ENCODE results near the gene FGG. TPM values are rescaled to one million over a fixed set of nuclear protein-coding genes. Genes with fewer than 3 reads are reported as not detected.

Gene FGG
- total RNA-seq, 1 donor from 2014 or later = not detected

DNA sequence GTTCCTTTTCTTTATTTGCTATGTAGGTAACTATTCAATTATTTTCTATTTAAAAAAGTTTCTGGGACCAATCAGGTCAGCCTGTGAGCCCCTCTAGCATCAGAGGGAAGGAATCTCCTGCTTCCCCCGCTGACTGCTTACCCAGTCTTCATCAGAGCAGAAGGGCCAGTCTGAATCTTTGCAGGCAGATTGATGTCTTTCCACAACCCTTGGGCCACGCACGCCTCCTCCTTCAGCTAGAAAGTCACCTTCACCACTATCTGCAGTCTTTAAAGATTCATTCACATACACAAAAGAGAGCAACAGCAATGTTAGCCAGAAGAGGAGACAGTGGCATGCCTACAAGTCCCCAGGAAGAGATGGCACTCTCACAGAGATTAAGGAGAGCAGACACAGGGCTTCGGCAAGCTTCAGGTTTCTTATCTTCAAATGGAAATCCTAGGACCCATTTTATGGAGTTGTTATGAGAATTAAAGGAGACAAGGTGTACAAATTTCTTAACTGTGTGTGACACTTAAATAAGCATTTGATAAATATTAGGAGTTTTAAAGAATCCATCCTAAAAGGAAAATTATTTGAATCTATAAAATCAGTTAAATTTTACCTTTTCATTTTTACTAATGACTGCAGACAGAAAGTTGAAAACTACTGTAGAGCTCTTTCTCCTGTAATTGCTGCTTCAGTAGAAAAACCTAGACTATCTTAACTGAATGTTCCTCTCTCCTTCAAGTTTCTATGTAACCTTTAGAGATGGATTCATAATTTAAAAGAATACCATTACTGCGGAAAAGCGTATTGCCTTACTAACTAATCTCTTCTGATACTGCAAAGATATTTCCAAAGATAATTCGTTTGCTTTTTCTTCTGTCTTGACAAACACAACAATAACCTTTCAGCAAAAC is 22.9 kb downstream of the FGG start:
- H3K4me1 Mint-ChIP-seq (ENCODE audit: low read depth) = no peaks in the 10 kb centered on the region
- H3K27ac Mint-ChIP-seq = no peak overlapping the region
- intact Hi-C loops (cut with micrococcal nuclease) = no loop called here

DNA sequence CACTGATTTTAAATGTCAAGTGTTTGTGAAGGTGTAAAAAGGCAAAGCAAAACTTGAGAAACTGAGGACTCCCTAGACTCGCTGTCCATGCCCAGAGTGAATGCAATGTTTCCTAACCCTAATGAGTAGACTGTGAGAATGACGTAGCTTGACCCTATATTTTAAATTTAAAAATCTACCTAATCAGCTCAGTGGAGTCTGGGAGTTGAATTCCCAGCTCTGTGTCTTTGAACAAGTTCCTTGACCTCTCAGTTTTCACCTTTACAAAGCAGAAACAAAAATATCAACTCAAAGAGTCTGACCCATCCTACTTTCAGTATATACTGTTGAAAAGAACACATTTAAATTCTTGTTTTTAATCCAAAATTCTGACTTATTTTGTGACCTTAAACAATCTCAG is 24.3 kb downstream of the FGG start:
- no peak overlapping the region for H3K4me3 Mint-ChIP-seq (ENCODE audit: low read depth)
- no peak for DNase-seq (ENCODE audit: low spot score)
- no peaks in the 10 kb centered on the region for H3K4me1 Mint-ChIP-seq (ENCODE audit: low read depth)
- H3K27me3 Mint-ChIP-seq (ENCODE audit: low read depth) = peaks cover 2% of the 10 kb centered on the region
- H3K9me3 Mint-ChIP-seq = no peaks in the 10 kb centered on the region
- no peaks in the 10 kb centered on the region for H3K36me3 Mint-ChIP-seq (ENCODE audit: low read depth)
- no peak overlapping the region for H3K27ac Mint-ChIP-seq
- intact Hi-C loops (cut with micrococcal nuclease) = no loop called here

More for the DNA sequence above, 22.9 kb downstream of the FGG start:
- no peak for DNase-seq (ENCODE audit: low spot score)
- H3K4me3 Mint-ChIP-seq (ENCODE audit: low read depth) = no peak overlapping the region
- H3K9me3 Mint-ChIP-seq = no peaks in the 10 kb centered on the region
- H3K36me3 Mint-ChIP-seq (ENCODE audit: low read depth) = no peaks in the 10 kb centered on the region
- H3K27me3 Mint-ChIP-seq (ENCODE audit: low read depth) = peaks cover 2% of the 10 kb centered on the region

- Mint-ChIP-seq H3K27ac (no peak overlapping the region), H3K4me3 (ENCODE audit: low read depth) (no peak overlapping the region), H3K9me3 (no peaks in the 10 kb centered on the region), H3K27me3 (ENCODE audit: low read depth) (peaks cover 5% of the 10 kb centered on the region), H3K4me1 (ENCODE audit: low read depth) (no peaks in the 10 kb centered on the region), H3K36me3 (ENCODE audit: low read depth) (no peaks in the 10 kb centered on the region)
- no peak for DNase-seq (ENCODE audit: low spot score)
- intact Hi-C loops (cut with micrococcal nuclease) = no loop called here
Observed at GRCh38 chr4:154586296-154587033, 26.0 kb downstream of the FGG start.

GRCh38 chr4:154585369-154586018 is 27.0 kb downstream of the FGG start:
- Mint-ChIP-seq H3K27ac (no peak overlapping the region), H3K4me1 (ENCODE audit: low read depth) (no peaks in the 10 kb centered on the region), H3K36me3 (ENCODE audit: low read depth) (no peaks in the 10 kb centered on the region), H3K27me3 (ENCODE audit: low read depth) (peaks cover 5% of the 10 kb centered on the region), H3K4me3 (ENCODE audit: low read depth) (no peak overlapping the region), H3K9me3 (no peaks in the 10 kb centered on the region)
- DNase-seq (ENCODE audit: low spot score) = no peak
- intact Hi-C loops (cut with micrococcal nuclease) = no loop called here

DNA sequence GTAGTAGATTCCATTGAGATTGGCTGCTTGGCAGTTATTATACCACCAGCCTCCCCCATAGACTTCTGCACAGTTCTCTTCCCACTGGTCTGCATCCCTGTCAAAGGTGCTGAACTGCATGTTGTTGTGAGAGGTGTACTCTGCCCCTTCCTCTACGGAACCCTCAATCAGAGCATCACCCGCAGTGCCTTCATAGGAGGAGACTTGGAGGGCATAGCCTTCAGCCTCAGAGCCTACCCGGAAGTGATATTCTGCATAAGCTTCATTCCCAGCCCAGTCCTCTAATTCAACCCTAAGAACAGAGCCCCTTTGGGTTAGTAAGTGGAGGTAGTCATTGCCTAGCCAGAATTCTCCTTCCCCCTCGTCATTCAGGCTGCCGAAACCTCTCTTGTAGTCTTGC is 28.2 kb downstream of the FGG start:
- H3K9me3 Mint-ChIP-seq = no peaks in the 10 kb centered on the region

DNA sequence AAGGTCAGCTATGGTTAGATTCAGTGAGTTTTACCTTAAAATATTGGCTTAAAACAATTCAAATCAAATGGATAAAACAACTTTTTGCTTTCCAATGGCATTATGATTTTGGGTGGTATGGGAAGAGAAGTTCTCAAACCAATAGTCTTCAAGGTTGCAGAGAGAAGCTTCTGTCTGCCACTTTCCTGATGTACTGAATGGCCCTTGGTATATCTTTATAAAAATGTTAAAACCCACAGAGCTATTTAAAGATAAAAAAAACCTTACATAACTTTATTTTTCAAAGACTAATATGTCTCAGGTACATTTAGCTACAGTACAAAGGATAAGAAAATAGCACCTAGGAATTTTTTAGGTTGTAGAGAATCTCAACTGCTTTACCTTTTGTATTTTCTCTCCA is 28.8 kb downstream of the FGG start:
- no peak for DNase-seq (ENCODE audit: low spot score)
- intact Hi-C loops (cut with micrococcal nuclease) = no loop called here
- Mint-ChIP-seq H3K36me3 (ENCODE audit: low read depth) (no peaks in the 10 kb centered on the region), H3K9me3 (no peaks in the 10 kb centered on the region), H3K4me1 (ENCODE audit: low read depth) (no peaks in the 10 kb centered on the region), H3K27me3 (ENCODE audit: low read depth) (peaks cover 8% of the 10 kb centered on the region), H3K4me3 (ENCODE audit: low read depth) (no peak overlapping the region), H3K27ac (no peak overlapping the region)

More for the DNA sequence above, 28.2 kb downstream of the FGG start:
- Mint-ChIP-seq H3K4me3 (ENCODE audit: low read depth) (no peak overlapping the region), H3K4me1 (ENCODE audit: low read depth) (no peaks in the 10 kb centered on the region), H3K27me3 (ENCODE audit: low read depth) (peaks cover 4% of the 10 kb centered on the region), H3K27ac (no peak overlapping the region), H3K36me3 (ENCODE audit: low read depth) (no peaks in the 10 kb centered on the region)
- intact Hi-C loops (cut with micrococcal nuclease) = no loop called here
- DNase-seq (ENCODE audit: low spot score) = no peak

DNA sequence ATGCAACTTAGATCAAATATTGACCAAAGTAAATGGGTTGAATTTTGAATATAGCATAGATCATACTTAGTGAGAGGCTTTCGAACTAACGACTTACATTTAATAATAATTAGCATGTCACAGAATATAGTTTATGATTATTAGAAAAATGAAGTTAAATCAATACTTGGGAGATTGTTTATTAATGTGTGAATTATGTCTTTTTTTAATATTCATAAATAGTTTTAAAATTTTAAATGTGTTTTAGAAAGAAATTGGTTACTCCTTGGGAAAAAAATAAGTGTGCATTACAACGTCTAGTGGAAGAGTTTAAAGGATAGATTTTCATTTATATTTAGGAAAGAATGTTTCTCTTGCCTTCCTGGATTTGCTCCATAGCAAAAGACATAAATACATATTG is 29.2 kb downstream of the FGG start:
- intact Hi-C loops (cut with micrococcal nuclease) = no loop called here
- Mint-ChIP-seq H3K4me3 (ENCODE audit: low read depth) (no peak overlapping the region), H3K27me3 (ENCODE audit: low read depth) (peaks cover 8% of the 10 kb centered on the region), H3K36me3 (ENCODE audit: low read depth) (no peaks in the 10 kb centered on the region), H3K27ac (no peak overlapping the region), H3K4me1 (ENCODE audit: low read depth) (no peaks in the 10 kb centered on the region), H3K9me3 (no peaks in the 10 kb centered on the region)
- DNase-seq (ENCODE audit: low spot score) = no peak

GRCh38 chr4:154582723-154583122 is 29.7 kb downstream of the FGG start:
- Mint-ChIP-seq H3K27me3 (ENCODE audit: low read depth) (peaks cover 8% of the 10 kb centered on the region), H3K36me3 (ENCODE audit: low read depth) (no peaks in the 10 kb centered on the region), H3K4me3 (ENCODE audit: low read depth) (no peak overlapping the region), H3K4me1 (ENCODE audit: low read depth) (no peaks in the 10 kb centered on the region), H3K9me3 (no peaks in the 10 kb centered on the region), H3K27ac (no peak overlapping the region)
- intact Hi-C loops (cut with micrococcal nuclease) = no loop called here
- DNase-seq (ENCODE audit: low spot score) = no peak

GRCh38 chr4:154579927-154580326 is 32.5 kb downstream of the FGG start:
- no peaks in the 10 kb centered on the region for H3K36me3 Mint-ChIP-seq (ENCODE audit: low read depth)
- H3K27ac Mint-ChIP-seq = no peak overlapping the region
- no peaks in the 10 kb centered on the region for H3K9me3 Mint-ChIP-seq
- H3K4me3 Mint-ChIP-seq (ENCODE audit: low read depth) = no peak overlapping the region
- DNase-seq (ENCODE audit: low spot score) = no peak
- intact Hi-C loops (cut with micrococcal nuclease) = no loop called here
- H3K4me1 Mint-ChIP-seq (ENCODE audit: low read depth) = no peaks in the 10 kb centered on the region
- H3K27me3 Mint-ChIP-seq (ENCODE audit: low read depth) = peaks cover 8% of the 10 kb centered on the region

- H3K4me3 Mint-ChIP-seq (ENCODE audit: low read depth) = no peak overlapping the region
- peaks cover 10% of the 10 kb centered on the region for H3K27me3 Mint-ChIP-seq (ENCODE audit: low read depth)
- H3K27ac Mint-ChIP-seq = no peak overlapping the region
- intact Hi-C loops (cut with micrococcal nuclease) = no loop called here
- no peak for DNase-seq (ENCODE audit: low spot score)
- no peaks in the 10 kb centered on the region for H3K36me3 Mint-ChIP-seq (ENCODE audit: low read depth)
- no peaks in the 10 kb centered on the region for H3K9me3 Mint-ChIP-seq
- H3K4me1 Mint-ChIP-seq (ENCODE audit: low read depth) = no peaks in the 10 kb centered on the region
Observed at GRCh38 chr4:154578919-154579318, 33.5 kb downstream of the FGG start.

- no peaks in the 10 kb centered on the region for H3K36me3 Mint-ChIP-seq (ENCODE audit: low read depth)
- H3K27me3 Mint-ChIP-seq (ENCODE audit: low read depth) = peaks cover 10% of the 10 kb centered on the region
- H3K9me3 Mint-ChIP-seq = no peaks in the 10 kb centered on the region
- H3K4me1 Mint-ChIP-seq (ENCODE audit: low read depth) = no peaks in the 10 kb centered on the region
- intact Hi-C loops (cut with micrococcal nuclease) = no loop called here
- no peak for DNase-seq (ENCODE audit: low spot score)
- no peak overlapping the region for H3K27ac Mint-ChIP-seq
- no peak overlapping the region for H3K4me3 Mint-ChIP-seq (ENCODE audit: low read depth)
Observed at GRCh38 chr4:154577324-154577723, 35.1 kb downstream of the FGG start.

- DNase-seq (ENCODE audit: low spot score) = no peak
- H3K27me3 Mint-ChIP-seq (ENCODE audit: low read depth) = peaks cover 7% of the 10 kb centered on the region
- H3K27ac Mint-ChIP-seq = no peak overlapping the region
- H3K4me1 Mint-ChIP-seq (ENCODE audit: low read depth) = no peaks in the 10 kb centered on the region
- H3K36me3 Mint-ChIP-seq (ENCODE audit: low read depth) = no peaks in the 10 kb centered on the region
- no peaks in the 10 kb centered on the region for H3K9me3 Mint-ChIP-seq
- intact Hi-C loops (cut with micrococcal nuclease) = no loop called here
- no peak overlapping the region for H3K4me3 Mint-ChIP-seq (ENCODE audit: low read depth)
Observed at GRCh38 chr4:154574311-154574710, 38.1 kb downstream of the FGG start.

Measured in activated T-helper 2 cell treated with anti-CD3 and anti-CD28 coated beads, Interferon-gamma antibody, Interleukin-2, Interleukin-4, amounts not matched to agents 10 μg/mL and 5 μg/mL and 100 μg/mL, durations not matched to agents 14 hours and 24 hours and 36 hours (primary cell).